ENCODE results near the gene LPAR1. TPM values are rescaled to one million over a fixed set of nuclear protein-coding genes. Genes with fewer than 3 reads are reported as not detected.

Gene LPAR1
- total RNA-seq, 1 experiment from 2014 or later: 0.21 TPM

- ChIA-PET POLR2A (no interaction called here), CTCF (interaction anchor here (0.7 kb wide), 1 partner anchor 18 kb away, joined by 3 read pairs; no protein-coding TSS in a partner anchor)
- BruUV-seq (replicated peaks): no TSS peak
Measured at GRCh38 chr9:110958847-110959246, 79.4 kb downstream of the LPAR1 start.

GRCh38 chr9:110954822-110955291 lies 83.4 kb downstream of the LPAR1 start:
- intact Hi-C loops (cut with micrococcal nuclease): no loop called here
- Mint-ChIP-seq H3K4me1 (ENCODE audit: insufficient read depth, unreplicated experiment) (peaks cover 5% of the 10 kb centered on the region), H3K36me3 (ENCODE audit: insufficient read depth, unreplicated experiment) (no peaks in the 10 kb centered on the region), H3K27me3 (ENCODE audit: insufficient read depth, unreplicated experiment) (no peaks in the 10 kb centered on the region), H3K9me3 (ENCODE audit: unreplicated experiment) (peaks cover 25% of the 10 kb centered on the region), H3K27ac (ENCODE audit: low read depth, unreplicated experiment) (no peak overlapping the region), H3K4me3 (ENCODE audit: unreplicated experiment) (no peak overlapping the region)
- TF ChIP-seq CTCF (IDR thresholded peaks at IDR 0.05; ENCODE audit: unreplicated experiment): no peak
- ChIA-PET CTCF (no interaction called here), POLR2A (no interaction called here)
- DNase-seq (ENCODE audit: unreplicated experiment): no peak
- BruUV-seq (replicated peaks): no TSS peak

More at GRCh38 chr9:110958847-110959246, 79.4 kb downstream of the LPAR1 start:
- Mint-ChIP-seq H3K9me3 (ENCODE audit: unreplicated experiment) (peaks cover 31% of the 10 kb centered on the region), H3K4me1 (ENCODE audit: insufficient read depth, unreplicated experiment) (peaks cover 5% of the 10 kb centered on the region), H3K27me3 (ENCODE audit: insufficient read depth, unreplicated experiment) (no peaks in the 10 kb centered on the region), H3K4me3 (ENCODE audit: unreplicated experiment) (no peak overlapping the region), H3K36me3 (ENCODE audit: insufficient read depth, unreplicated experiment) (no peaks in the 10 kb centered on the region), H3K27ac (ENCODE audit: low read depth, unreplicated experiment) (no peak overlapping the region)
- no peak for DNase-seq (ENCODE audit: unreplicated experiment)
- intact Hi-C loops (cut with micrococcal nuclease): no loop called here
- no peak for TF ChIP-seq CTCF (IDR thresholded peaks at IDR 0.05; ENCODE audit: unreplicated experiment)

- Mint-ChIP-seq H3K27ac (ENCODE audit: low read depth, unreplicated experiment) (no peak overlapping the region), H3K36me3 (ENCODE audit: insufficient read depth, unreplicated experiment) (no peaks in the 10 kb centered on the region), H3K4me1 (ENCODE audit: insufficient read depth, unreplicated experiment) (peaks cover 5% of the 10 kb centered on the region), H3K9me3 (ENCODE audit: unreplicated experiment) (peaks cover 19% of the 10 kb centered on the region), H3K4me3 (ENCODE audit: unreplicated experiment) (no peak overlapping the region), H3K27me3 (ENCODE audit: insufficient read depth, unreplicated experiment) (no peaks in the 10 kb centered on the region)
- ChIA-PET POLR2A (no interaction called here), CTCF (no interaction called here)
- TF ChIP-seq CTCF (IDR thresholded peaks at IDR 0.05; ENCODE audit: unreplicated experiment): no peak
- no TSS peak for BruUV-seq (replicated peaks)
- intact Hi-C loops (cut with micrococcal nuclease): no loop called here
- no peak for DNase-seq (ENCODE audit: unreplicated experiment)
Measured at GRCh38 chr9:110952540-110952859, 85.8 kb downstream of the LPAR1 start.

- CTCF ChIA-PET: interaction anchor here (0.6 kb wide), 1 partner anchor 213 kb away, joined by 3 read pairs; no protein-coding TSS in a partner anchor
- peaks cover 5% of the 10 kb centered on the region for H3K4me1 Mint-ChIP-seq (ENCODE audit: insufficient read depth, unreplicated experiment)
Measured at GRCh38 chr9:110951805-110952539, 86.3 kb downstream of the LPAR1 start.

More at GRCh38 chr9:110951805-110952539, 86.3 kb downstream of the LPAR1 start:
- BruUV-seq (replicated peaks): no TSS peak
- no peaks in the 10 kb centered on the region for H3K27me3 Mint-ChIP-seq (ENCODE audit: insufficient read depth, unreplicated experiment)
- no peak overlapping the region for H3K27ac Mint-ChIP-seq (ENCODE audit: low read depth, unreplicated experiment)
- peaks cover 19% of the 10 kb centered on the region for H3K9me3 Mint-ChIP-seq (ENCODE audit: unreplicated experiment)
- H3K36me3 Mint-ChIP-seq (ENCODE audit: insufficient read depth, unreplicated experiment): no peaks in the 10 kb centered on the region
- no peak for TF ChIP-seq CTCF (IDR thresholded peaks at IDR 0.05; ENCODE audit: unreplicated experiment)
- H3K4me3 Mint-ChIP-seq (ENCODE audit: unreplicated experiment): no peak overlapping the region
- POLR2A ChIA-PET: interaction anchor here (0.7 kb wide), 1 partner anchor 404 kb away, joined by 3 read pairs; no protein-coding TSS in a partner anchor
- no peak for DNase-seq (ENCODE audit: unreplicated experiment)
- intact Hi-C loops (cut with micrococcal nuclease): no loop called here
